ENCODE results near the gene CSNK1A1. TPM values are rescaled to one million over a fixed set of nuclear protein-coding genes. Genes with fewer than 3 reads are reported as not detected.
"Not testable (repeated sequence)": the region's sequence is repeated elsewhere in the genome, so short reads cannot be mapped to it uniquely, and the experiment has no call there.

CSNK1A1 gene
- total RNA-seq, 1 experiment from 2014 or later: 205 TPM

- Histone ChIP-seq H3K27me3 (no peaks in the 10 kb centered on the region), H3K27ac (no peak overlapping the region), H3K9me3 (replicated peaks) (no peaks in the 10 kb centered on the region), H3K4me3 (no peak overlapping the region; the same call in 1 of the 2 replicates), H3K4me1 (peaks cover 20% of the 10 kb centered on the region), H3K36me3 (no peaks in the 10 kb centered on the region)
- peak; percentile 12 to 33 for DNase-seq
Measured at GRCh38 chr5:149581931-149582768, 30.9 kb upstream of the CSNK1A1 start.

- no peak within 1 kb of the TSS for H3K27ac ChIP-seq
Measured at GRCh38 chr5:149581192-149581861, 30.1 kb upstream of the CSNK1A1 start, which contains the start of gene ARHGEF37. Gene ARHGEF37, plus strand, starts transcription at chr5:149581498. Its CDS starts 16,272 bp downstream, at chr5:149597770.

GRCh38 chr5:149580808-149581191, 29.6 kb upstream of the CSNK1A1 start:
- Histone ChIP-seq H3K27me3 (no peaks in the 10 kb centered on the region), H3K4me3 (peak overlapping the region; percentile 55), H3K9me3 (replicated peaks) (no peaks in the 10 kb centered on the region), H3K36me3 (no peaks in the 10 kb centered on the region), H3K27ac (no peak overlapping the region), H3K4me1 (peaks cover 20% of the 10 kb centered on the region)
- DNase-seq: no peak

More at GRCh38 chr5:149581192-149581861, 30.1 kb upstream of the CSNK1A1 start, which contains the start of gene ARHGEF37:
- Histone ChIP-seq H3K9me3 (replicated peaks) (no peaks in the 10 kb centered on the region), H3K4me3 (peak within 1 kb of the TSS; percentile 55), H3K27me3 (no peaks in the 10 kb centered on the region), H3K36me3 (no peaks in the 10 kb centered on the region), H3K4me1 (peaks cover 20% of the 10 kb centered on the region)
- peak; percentile 35 to 52 for DNase-seq

DNA sequence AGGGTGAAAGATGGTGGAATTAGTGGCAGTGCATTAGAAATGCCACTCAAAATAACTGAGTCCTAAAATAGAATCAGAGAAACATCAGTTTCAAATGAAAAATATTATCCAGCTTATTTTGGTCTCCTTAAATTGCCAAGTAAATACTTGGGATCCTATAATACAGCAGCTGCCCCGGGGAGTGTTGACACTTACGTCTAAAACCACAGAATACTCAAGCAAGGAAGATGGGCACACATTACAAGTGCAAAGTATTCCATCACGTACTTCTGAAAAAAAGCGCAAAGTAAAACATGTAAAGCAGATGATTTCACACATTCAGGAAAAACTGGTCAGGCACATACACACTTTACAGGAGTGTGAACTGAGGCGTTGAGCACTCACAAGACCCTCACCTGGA, 27.7 kb upstream of the CSNK1A1 start:
- Histone ChIP-seq H3K36me3 (no peaks in the 10 kb centered on the region), H3K4me1 (peaks cover 11% of the 10 kb centered on the region), H3K27me3 (no peaks in the 10 kb centered on the region), H3K4me3 (no peak overlapping the region), H3K9me3 (replicated peaks) (no peaks in the 10 kb centered on the region), H3K27ac (no peak overlapping the region)
- DNase-seq: no peak

DNA sequence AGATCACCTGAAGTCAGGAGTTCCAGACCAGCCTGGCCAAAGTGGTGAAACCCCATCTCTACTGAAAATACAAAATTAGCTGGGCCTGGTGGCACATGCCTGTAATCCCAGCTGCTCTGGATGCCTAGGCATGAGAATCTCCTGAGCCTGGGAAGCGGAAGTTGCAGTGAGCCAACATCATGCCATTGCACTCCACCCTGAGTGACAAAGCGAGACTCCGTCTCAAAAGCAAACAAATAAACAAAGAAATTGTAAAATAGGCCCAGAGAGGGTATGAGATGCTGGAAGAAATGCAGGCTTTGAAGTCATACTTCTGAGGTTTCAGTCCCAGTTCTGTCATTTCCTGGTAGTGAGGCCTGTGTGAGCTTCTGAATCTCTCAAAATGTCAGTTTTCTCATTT, 24.8 kb upstream of the CSNK1A1 start:
- H3K9me3 ChIP-seq (replicated peaks): no peaks in the 10 kb centered on the region
- no peaks in the 10 kb centered on the region for H3K27me3 ChIP-seq
- H3K27ac ChIP-seq: no peak overlapping the region
- no peaks in the 10 kb centered on the region for H3K36me3 ChIP-seq
- H3K4me3 ChIP-seq: no peak overlapping the region
- DNase-seq: no peak
- H3K4me1 ChIP-seq: no peaks in the 10 kb centered on the region

- Histone ChIP-seq H3K4me3 (no peak overlapping the region), H3K36me3 (no peaks in the 10 kb centered on the region), H3K4me1 (no peaks in the 10 kb centered on the region), H3K27ac (no peak overlapping the region), H3K9me3 (replicated peaks) (no peaks in the 10 kb centered on the region), H3K27me3 (no peaks in the 10 kb centered on the region)
- DNase-seq: no peak
Measured at GRCh38 chr5:149575131-149575530, 23.9 kb upstream of the CSNK1A1 start.

DNA sequence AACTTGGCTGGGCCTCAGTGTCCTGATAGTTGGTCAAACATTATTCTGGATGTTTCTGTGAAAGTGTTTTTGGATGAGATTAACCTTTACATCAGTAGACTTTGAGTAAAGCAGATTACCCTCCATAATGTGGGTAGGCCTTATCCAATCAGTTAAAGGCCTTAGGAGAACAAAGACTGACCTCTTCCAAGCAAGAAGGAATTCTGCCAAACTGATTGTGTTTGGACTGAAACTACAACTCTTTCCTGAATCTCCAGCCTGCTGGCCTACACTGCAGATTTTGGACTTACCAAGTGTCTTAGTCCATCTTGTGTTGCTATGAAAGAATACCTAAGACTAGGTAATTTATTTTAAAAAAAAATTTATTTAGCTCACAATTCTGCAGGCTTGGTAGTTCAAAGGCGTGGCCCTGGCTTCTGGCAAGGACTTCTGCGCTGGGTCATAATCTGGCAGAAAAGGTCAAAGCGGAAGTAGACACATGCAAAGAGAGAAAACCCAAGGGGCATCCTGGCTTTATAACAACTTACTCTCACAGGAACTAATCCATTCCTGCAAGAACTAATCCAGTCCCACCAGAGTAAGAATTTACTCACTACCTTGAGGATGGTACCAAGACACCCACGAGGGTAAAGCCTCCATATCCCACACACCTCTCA, 21.5 kb upstream of the CSNK1A1 start:
- H3K9me3 ChIP-seq (replicated peaks): no peaks in the 10 kb centered on the region
- H3K27ac ChIP-seq: no peak overlapping the region
- no peaks in the 10 kb centered on the region for H3K4me1 ChIP-seq
- H3K36me3 ChIP-seq: no peaks in the 10 kb centered on the region
- H3K27me3 ChIP-seq: no peaks in the 10 kb centered on the region
- no peak overlapping the region for H3K4me3 ChIP-seq
- no peak for DNase-seq

GRCh38 chr5:149572170-149572569, 20.9 kb upstream of the CSNK1A1 start:
- Histone ChIP-seq H3K4me1 (no peaks in the 10 kb centered on the region), H3K36me3 (no peaks in the 10 kb centered on the region), H3K27me3 (no peaks in the 10 kb centered on the region), H3K4me3 (no peak overlapping the region), H3K9me3 (replicated peaks) (no peaks in the 10 kb centered on the region), H3K27ac (no peak overlapping the region)
- DNase-seq: no peak

DNA sequence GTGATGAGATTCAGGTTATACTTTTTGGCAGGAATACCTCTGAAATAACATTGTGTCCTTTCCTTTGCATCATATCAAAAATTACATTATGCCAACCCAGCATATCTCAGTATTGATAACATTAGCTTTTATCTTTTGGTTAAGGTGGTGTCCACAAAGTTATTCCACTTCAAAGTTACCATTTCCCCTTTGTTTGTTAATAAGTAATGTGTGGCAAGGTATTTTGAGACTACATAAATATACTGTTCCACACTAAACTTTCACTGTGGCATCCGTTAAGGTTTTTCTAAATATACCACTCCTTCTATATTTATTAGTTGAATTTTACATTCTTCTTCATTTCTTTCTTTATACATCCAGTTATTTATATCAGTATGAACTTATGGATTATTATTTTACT, 16.0 kb upstream of the CSNK1A1 start:
- no peak overlapping the region for H3K4me3 ChIP-seq

DNA sequence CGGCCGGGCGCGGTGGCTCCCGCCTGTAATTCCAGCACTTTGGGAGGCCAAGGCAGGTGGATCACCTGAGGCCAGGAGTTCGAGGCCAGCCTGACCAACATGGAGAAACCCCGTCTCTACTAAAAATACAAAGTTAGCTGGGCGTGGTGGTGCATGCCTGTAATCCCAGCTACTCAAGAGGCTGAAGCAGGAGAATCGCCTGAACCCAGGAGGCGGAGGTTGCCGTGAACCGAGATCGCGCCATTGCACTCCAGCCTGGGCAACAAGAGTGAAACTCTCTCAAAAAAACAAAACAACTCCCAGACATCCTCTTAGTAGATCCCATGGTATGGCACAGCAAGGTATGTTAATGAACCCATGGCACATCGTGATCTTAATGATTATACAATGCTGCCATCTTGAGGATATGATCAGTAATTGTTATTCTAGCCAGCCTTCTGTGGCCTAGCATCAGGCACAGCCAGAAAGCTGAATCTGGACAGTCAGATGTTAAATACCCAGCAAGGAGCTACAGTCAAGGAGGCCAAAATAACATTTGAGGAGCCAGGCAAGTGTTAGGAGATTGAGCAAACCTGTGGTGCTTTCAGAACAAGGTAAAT, 13.4 kb upstream of the CSNK1A1 start:
- not testable (repeated sequence) for H3K4me3 ChIP-seq; H3K36me3 ChIP-seq; H3K9me3 ChIP-seq (replicated peaks); H3K27me3 ChIP-seq; H3K27ac ChIP-seq
- H3K4me1 ChIP-seq: peaks cover 17% of the 10 kb centered on the region
- DNase-seq: peak; percentile 42 to 84

More for the DNA sequence above, 16.0 kb upstream of the CSNK1A1 start:
- no peak for DNase-seq
- Histone ChIP-seq H3K9me3 (replicated peaks) (no peaks in the 10 kb centered on the region), H3K36me3 (no peaks in the 10 kb centered on the region), H3K27me3 (no peaks in the 10 kb centered on the region), H3K4me1 (peaks cover 8% of the 10 kb centered on the region), H3K27ac (no peak overlapping the region)

DNA sequence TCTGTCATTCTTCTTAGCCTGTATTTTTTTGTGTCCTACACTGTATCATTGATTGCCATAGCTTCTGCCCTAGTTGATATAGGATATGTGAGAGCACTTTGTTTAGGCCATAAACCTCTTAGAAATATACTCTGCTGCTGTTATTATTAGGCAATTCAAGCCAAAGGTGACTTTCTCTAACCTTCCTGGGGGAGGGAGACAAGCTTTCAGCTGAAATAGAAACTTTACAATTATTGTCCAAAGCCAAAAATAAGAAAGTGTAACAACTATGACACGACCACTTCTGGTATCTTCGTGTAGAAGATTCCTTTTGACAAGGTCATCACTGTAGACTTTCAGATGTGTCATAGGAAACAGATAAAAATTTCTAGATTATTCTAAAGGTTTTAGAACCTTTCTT, 12.2 kb upstream of the CSNK1A1 start:
- H3K4me1 ChIP-seq: peaks cover 17% of the 10 kb centered on the region
- H3K4me3 ChIP-seq: no peak overlapping the region
- DNase-seq: no peak
- H3K36me3 ChIP-seq: no peaks in the 10 kb centered on the region
- H3K9me3 ChIP-seq (replicated peaks): no peaks in the 10 kb centered on the region
- H3K27me3 ChIP-seq: no peaks in the 10 kb centered on the region
- no peak overlapping the region for H3K27ac ChIP-seq

- DNase-seq: peak; percentile 53 to 79
- peak overlapping the region; percentile 60 for H3K27ac ChIP-seq
- H3K27me3 ChIP-seq: no peaks in the 10 kb centered on the region
- H3K4me1 ChIP-seq: peaks cover 17% of the 10 kb centered on the region
- no peaks in the 10 kb centered on the region for H3K36me3 ChIP-seq
- H3K9me3 ChIP-seq (replicated peaks): no peaks in the 10 kb centered on the region
- peak overlapping the region; percentile 39 for H3K4me3 ChIP-seq
Measured at GRCh38 chr5:149561848-149562247, 10.6 kb upstream of the CSNK1A1 start.

GRCh38 chr5:149559706-149560105, 8.5 kb upstream of the CSNK1A1 start:
- H3K4me3 ChIP-seq: no peak overlapping the region
- DNase-seq: no peak
- H3K36me3 ChIP-seq: no peaks in the 10 kb centered on the region
- no peaks in the 10 kb centered on the region for H3K27me3 ChIP-seq
- no peak overlapping the region for H3K27ac ChIP-seq
- no peaks in the 10 kb centered on the region for H3K9me3 ChIP-seq (replicated peaks)
- H3K4me1 ChIP-seq: peaks cover 17% of the 10 kb centered on the region

- no peak overlapping the region for H3K4me3 ChIP-seq
- H3K27me3 ChIP-seq: no peaks in the 10 kb centered on the region
- no peak for DNase-seq
- H3K4me1 ChIP-seq: peaks cover 2% of the 10 kb centered on the region; the same call in 1 of the 2 replicates
- H3K27ac ChIP-seq: no peak overlapping the region
- peaks cover 27% of the 10 kb centered on the region for H3K36me3 ChIP-seq
- no peaks in the 10 kb centered on the region for H3K9me3 ChIP-seq (replicated peaks)
Measured at GRCh38 chr5:149552553-149553160, 1.4 kb upstream of the CSNK1A1 start.

Measured in SJCRH30 (cell line).